Bronchial epithelial cell (primary cell): ENCODE results near the gene ZNF366. TPM values are rescaled to one million over a fixed set of nuclear protein-coding genes. Genes with fewer than 3 reads are reported as not detected.

ENCODE experiments used
- DNase-seq: peaks from one replicate; pipeline ENCODE4 v3.0.0-alpha.2; 2010; ENCODE audit warnings: low read depth
- FAIRE-seq: peaks from 2 replicates; lab custom pipeline; 2011; peaks lifted over from hg19 to GRCh38; lab: Jason Lieb, UNC
- H3K27me3 ChIP-seq: 2 replicates; pipeline ENCODE4 v1.5.1; 2011; ENCODE audit warnings: low read length; ENCODE audit not compliant: control insufficient read depth, insufficient read depth
- H3K36me3 ChIP-seq: 2 replicates; pipeline ENCODE4 v1.5.1; 2011; ENCODE audit warnings: low read length; ENCODE audit not compliant: control insufficient read depth, insufficient read depth
- H3K4me3 ChIP-seq: 2 replicates; pipeline ENCODE4 v1.5.1; 2011; ENCODE audit warnings: mild to moderate bottlenecking, low read depth, low read length, control low read depth
- CTCF ChIP-seq: IDR thresholded peaks from 2 replicates; pipeline ENCODE4 v1.5.1; 2011; ENCODE audit warnings: mild to moderate bottlenecking, moderate library complexity, low read length, control low read depth, inconsistent platforms; ENCODE audit not compliant: insufficient read depth, severe bottlenecking
- total RNA-seq: library from RNA; depleted of rRNA; stranded (reverse); fragments of >200 nt; gene quantifications from 2 replicates; pipeline ENCODE4 v1.2.1, GENCODE V29; 2014

ZNF366 gene
- total RNA-seq, 1 donor from 2014 or later = not detected

- Histone ChIP-seq H3K4me3 (no peak overlapping the region), H3K27me3 (no peaks in the 10 kb centered on the region), H3K36me3 (no peaks in the 10 kb centered on the region)
- TF ChIP-seq CTCF = no peak
- DNase-seq (no peak), FAIRE-seq (no peak)
Measured at GRCh38 chr5:72480841-72481240, 26.4 kb downstream of the ZNF366 start.

GRCh38 chr5:72479921-72480320, 27.3 kb downstream of the ZNF366 start:
- no peaks in the 10 kb centered on the region for H3K36me3 ChIP-seq
- TF ChIP-seq CTCF = no peak
- H3K27me3 ChIP-seq = no peaks in the 10 kb centered on the region
- no peak for DNase-seq
- no peak overlapping the region for H3K4me3 ChIP-seq
- no peak for FAIRE-seq

- no peaks in the 10 kb centered on the region for H3K36me3 ChIP-seq
- no peak overlapping the region for H3K4me3 ChIP-seq
- no peak for FAIRE-seq
- no peak for TF ChIP-seq CTCF
- no peak for DNase-seq
- H3K27me3 ChIP-seq = no peaks in the 10 kb centered on the region
Measured at GRCh38 chr5:72478684-72479083, 28.5 kb downstream of the ZNF366 start.

GRCh38 chr5:72478276-72478675, 28.9 kb downstream of the ZNF366 start:
- no peaks in the 10 kb centered on the region for H3K27me3 ChIP-seq
- no peak for TF ChIP-seq CTCF
- FAIRE-seq (peak; percentile 92), DNase-seq (peak; percentile 27)
- no peaks in the 10 kb centered on the region for H3K36me3 ChIP-seq
- no peak overlapping the region for H3K4me3 ChIP-seq

GRCh38 chr5:72477644-72478043, 29.6 kb downstream of the ZNF366 start:
- no peaks in the 10 kb centered on the region for H3K27me3 ChIP-seq
- TF ChIP-seq CTCF = no peak
- FAIRE-seq = no peak
- no peak overlapping the region for H3K4me3 ChIP-seq
- no peak for DNase-seq
- H3K36me3 ChIP-seq = no peaks in the 10 kb centered on the region

- no peak for FAIRE-seq
- Histone ChIP-seq H3K27me3 (no peaks in the 10 kb centered on the region), H3K36me3 (no peaks in the 10 kb centered on the region), H3K4me3 (no peak overlapping the region)
- DNase-seq = no peak
- TF ChIP-seq CTCF = no peak
Measured at GRCh38 chr5:72477176-72477575, 30.0 kb downstream of the ZNF366 start.
